ENCODE data around the gene ZFP36. TPM values are rescaled to one million over a fixed set of nuclear protein-coding genes. Genes with fewer than 3 reads are reported as not detected.

The ZFP36 gene
- total and polyA plus RNA-seq, 2 of the 8 experiments (the other 6 are each of a cell fraction or from before 2014, with no cell fraction given): 4.0 to 10.9 TPM

GRCh38 chr19:39412100-39412866, 5.6 kb downstream of the ZFP36 start, which contains the start of gene PLEKHG2 (continued):
- TF ChIP-seq TBP (IDR thresholded peaks at IDR 0.05; ENCODE audit: low read depth, low read length) (peak; percentile 100), EGR1 (IDR thresholded peaks at IDR 0.05; ENCODE audit: borderline replicate concordance, low read depth, low read length) (no peak)

Data from H1 (cell line).